ENCODE data around the gene TMEM185A.

DNA sequence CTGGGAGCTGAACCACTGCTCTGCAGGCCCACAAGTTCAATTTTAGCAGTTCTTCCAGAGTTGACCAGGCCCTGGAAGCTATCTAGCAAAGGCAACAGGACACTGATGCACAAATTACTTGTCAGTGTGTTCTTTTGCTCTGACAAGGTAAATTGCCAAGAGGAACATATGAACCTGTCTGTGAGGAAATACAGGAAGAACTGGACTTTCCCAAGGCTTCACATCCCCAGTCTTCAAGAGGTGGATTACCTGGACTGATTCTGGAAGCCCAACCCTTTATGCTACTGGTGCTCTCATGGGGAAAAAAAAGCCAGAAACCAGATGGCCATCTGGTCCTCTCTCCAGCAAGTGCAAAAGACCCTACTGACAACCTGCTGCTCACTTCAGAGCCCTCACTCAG, 1.9 kb upstream of the TMEM185A start:
- TF ChIP-seq, protein P1, sequence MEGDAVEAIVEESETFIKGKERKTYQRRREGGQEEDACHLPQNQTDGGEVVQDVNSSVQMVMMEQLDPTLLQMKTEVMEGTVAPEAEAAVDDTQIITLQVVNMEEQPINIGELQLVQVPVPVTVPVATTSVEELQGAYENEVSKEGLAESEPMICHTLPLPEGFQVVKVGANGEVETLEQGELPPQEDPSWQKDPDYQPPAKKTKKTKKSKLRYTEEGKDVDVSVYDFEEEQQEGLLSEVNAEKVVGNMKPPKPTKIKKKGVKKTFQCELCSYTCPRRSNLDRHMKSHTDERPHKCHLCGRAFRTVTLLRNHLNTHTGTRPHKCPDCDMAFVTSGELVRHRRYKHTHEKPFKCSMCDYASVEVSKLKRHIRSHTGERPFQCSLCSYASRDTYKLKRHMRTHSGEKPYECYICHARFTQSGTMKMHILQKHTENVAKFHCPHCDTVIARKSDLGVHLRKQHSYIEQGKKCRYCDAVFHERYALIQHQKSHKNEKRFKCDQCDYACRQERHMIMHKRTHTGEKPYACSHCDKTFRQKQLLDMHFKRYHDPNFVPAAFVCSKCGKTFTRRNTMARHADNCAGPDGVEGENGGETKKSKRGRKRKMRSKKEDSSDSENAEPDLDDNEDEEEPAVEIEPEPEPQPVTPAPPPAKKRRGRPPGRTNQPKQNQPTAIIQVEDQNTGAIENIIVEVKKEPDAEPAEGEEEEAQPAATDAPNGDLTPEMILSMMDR (conservative IDR thresholded peaks at IDR 0.05; ENCODE audit: low read length): no peak
- no peak for TF ChIP-seq EZH2phosphoT487 (IDR thresholded peaks at IDR 0.05; ENCODE audit: borderline replicate concordance, low read depth, low read length)

Measured in OCI-LY7 (cell line).